ENCODE data around the gene OLIG1. TPM values are rescaled to one million over a fixed set of nuclear protein-coding genes. Genes with fewer than 3 reads are reported as not detected.
A peak's percentile ranks its signal among the peaks of the same experiment; 100 is the strongest.

OLIG1 gene
- total RNA-seq, 1 donor from 2014 or later = not detected

DNA sequence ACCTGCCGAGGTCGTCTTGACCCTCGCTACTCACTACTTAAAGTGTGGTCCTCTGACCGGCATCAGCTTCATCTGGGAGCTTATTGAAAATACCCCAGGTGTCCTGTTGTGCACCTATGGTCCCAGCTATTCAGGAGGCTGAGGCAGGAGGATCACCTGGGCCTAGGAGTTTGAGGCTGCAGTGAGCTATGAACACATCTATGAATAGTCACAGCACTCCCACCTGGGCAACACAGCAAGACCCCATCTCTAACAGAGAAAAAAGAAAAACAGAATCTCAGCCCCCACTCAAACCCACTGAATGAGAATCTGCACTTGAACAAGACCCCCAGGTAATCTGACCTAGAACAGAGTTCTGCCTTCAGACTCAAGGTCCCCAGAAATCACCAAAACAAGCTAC, 8.7 kb upstream of the OLIG1 start:
- ATAC-seq (no peak), DNase-seq (ENCODE audit: low spot score) (no peak)

DNA sequence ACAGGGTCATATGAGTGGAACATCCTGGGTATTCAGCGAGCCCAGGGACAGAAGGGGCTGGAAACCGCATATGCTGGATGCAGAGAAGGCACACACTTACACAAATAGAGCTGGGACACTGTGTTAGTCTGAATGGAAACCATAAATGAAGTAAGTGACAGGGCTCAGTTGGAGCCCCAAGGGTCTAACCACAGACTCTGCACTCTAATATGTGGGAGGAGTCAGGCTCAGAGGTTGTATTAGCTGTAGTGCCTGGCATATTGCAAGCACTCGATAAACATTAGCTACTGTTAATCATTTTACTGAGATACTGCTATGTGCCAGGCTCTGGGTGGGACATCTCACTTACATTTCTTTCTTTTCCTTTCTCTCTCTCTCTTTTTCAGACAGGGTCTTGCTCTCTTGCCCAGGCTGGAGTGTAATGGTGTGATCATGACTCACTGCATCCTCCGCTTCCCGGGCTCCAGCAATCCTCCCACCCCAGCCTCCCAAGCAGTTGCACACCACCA, 6.5 kb upstream of the OLIG1 start:
- ATAC-seq = no peak
- DNase-seq (ENCODE audit: low spot score) = no peak

DNA sequence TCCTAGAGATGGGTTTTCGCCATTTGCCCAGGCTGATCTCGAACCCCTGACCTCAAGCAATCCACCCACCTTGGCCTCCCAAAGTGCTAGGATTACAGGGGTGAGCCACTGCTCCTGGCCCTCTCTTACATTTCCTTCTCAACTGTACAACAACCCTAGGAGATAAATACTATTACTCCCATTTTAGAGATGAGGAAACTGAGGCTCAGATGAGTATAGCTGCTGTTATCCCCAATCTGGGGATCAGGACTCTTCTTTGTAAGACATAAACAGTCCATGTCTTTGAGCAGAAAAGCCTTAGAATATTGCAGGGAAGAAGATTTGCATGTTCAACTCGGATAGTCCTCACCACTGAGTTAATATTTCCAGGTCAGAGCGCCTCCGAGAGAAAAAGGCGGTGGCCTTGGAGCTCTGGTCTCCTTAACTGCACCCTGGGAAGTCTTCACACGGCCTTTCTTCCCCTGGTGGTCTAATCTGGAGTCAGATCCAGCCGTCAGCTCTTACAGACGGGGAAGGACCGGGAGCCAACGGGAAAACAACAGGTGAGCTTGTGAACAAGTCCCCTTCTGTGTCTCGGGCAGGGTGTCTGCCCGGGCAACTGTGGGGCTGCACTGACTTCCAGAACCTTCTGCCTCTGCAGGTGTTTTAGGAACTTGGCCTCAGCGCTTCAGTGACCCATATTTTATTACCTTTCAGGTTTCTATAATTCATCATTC, 5.9 kb upstream of the OLIG1 start:
- ATAC-seq = no peak
- DNase-seq (ENCODE audit: low spot score) = no peak

DNA sequence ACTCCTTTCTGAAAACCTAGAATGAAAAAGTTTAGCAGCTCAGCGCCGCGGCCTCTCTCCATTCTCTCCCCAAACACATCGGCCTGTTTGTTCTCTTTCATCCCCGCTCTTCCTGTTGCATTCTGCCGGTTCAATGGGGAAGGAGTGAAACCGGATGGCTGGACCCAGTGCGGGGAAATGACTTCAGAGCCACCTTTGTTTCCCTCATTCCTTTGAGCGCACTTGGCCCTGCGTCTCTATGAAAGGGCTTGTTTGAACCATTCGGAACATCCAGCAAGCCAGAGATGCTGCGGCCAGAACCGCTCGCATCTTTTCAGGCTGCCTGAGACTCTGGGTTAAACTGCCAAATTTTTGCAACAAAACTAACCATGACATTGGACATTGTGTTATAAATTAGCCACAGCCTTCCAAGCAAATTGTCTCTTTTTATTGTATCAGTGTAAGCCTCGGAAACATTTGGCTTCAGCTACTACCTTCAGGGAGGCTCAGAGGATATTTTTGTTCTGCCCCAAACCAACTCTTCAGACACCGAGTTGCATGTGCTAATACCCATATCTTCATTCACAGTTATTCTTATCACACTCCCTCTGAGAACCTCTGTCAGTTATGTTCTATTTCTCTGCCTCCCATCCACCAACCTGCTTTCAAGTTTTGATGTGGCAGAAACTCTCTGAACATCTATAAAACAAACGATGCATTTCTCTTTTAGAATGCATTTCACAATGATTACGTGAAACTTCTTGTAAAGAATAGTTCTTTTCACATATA, 5.1 kb upstream of the OLIG1 start:
- DNase-seq (ENCODE audit: low spot score) = no peak

DNA sequence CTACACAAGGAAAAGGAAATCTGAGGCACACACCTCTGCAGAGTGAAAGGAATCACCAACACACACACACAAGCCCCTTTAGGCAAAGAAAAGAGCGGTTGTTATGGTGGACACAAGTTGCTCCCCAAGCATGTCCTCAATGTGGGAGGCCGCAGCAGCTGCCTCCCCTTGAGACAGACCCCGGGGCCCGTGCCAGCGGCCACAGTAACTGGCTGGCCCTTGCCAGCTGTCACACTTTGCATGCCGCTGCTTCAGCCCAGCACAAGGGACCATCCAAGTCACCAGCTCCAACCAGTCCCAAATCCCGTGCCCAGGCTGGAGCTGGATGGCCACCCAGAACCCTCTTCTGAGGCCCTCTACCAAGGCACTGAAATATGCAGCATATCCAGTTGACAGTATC, 2.9 kb upstream of the OLIG1 start:
- ATAC-seq (no peak), DNase-seq (ENCODE audit: low spot score) (no peak)

More for the DNA sequence above, 5.1 kb upstream of the OLIG1 start:
- no peak for ATAC-seq

DNA sequence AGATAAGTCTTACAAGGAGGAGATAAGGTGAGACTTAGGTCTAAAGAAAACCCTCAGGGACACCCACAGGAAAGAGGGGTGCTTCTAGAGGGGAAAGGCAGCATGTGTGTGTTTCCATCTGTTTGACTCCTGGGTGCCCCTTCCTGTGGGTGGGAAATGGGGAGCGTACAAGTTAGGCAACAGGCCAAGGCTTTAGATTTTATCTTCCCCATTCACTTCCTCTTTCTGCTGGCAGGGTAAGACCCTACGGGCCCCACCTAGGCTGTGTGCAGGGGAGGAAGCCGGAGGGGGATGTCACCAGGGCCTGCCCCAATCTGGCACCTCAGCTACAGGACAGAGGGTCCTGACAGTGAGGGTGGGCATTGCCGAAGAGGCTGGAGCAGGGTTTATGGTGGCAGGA, 2.5 kb upstream of the OLIG1 start:
- DNase-seq (ENCODE audit: low spot score) (no peak), ATAC-seq (no peak)

DNA sequence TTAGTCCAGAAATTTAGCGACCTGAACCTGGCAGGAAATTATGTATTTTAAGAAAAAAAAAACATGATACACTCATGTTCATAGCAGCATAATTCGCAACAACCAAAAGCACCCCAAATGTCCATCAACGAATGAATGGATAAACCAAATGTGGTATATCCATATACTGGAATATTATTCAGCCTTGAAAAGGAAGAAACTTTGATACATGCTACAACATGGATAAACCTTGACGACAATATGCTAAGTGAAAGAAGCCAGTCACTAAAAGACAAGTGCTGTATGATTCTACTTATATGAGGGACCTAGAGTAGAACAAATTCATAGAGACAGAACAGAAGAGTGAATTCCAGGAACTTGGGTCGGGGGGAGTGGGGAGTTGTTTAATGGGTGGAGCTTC, 698 bp upstream of the OLIG1 start:
- DNase-seq (ENCODE audit: low spot score) (no peak), ATAC-seq (no peak)

DNA sequence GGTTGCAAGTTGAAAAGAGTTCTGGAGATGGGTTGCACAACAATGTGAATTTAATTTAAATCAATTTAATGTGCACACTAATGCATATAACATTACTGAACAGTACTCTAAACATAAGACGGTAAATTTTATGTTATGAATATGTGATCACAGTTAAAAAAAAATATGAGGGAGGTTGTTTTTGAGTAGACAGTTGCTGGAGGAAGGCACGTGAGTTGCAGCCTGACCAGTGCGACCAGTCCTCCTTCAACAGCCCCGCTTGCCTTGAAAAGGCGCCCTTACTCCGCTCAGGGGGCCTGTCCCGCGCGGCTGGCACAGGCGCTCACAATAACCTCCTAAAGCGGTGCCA, 322 bp upstream of the OLIG1 start:
- no peak for DNase-seq (ENCODE audit: low spot score)
- no peak for ATAC-seq

DNA sequence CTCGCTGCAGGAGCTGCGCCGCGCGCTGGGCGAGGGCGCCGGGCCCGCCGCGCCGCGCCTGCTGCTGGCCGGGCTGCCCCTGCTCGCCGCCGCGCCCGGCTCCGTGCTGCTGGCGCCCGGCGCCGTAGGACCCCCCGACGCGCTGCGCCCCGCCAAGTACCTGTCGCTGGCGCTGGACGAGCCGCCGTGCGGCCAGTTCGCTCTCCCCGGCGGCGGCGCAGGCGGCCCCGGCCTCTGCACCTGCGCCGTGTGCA, 730 bp downstream of the OLIG1 start:
- DNase-seq (ENCODE audit: low spot score) (no peak), ATAC-seq (no peak)

DNA sequence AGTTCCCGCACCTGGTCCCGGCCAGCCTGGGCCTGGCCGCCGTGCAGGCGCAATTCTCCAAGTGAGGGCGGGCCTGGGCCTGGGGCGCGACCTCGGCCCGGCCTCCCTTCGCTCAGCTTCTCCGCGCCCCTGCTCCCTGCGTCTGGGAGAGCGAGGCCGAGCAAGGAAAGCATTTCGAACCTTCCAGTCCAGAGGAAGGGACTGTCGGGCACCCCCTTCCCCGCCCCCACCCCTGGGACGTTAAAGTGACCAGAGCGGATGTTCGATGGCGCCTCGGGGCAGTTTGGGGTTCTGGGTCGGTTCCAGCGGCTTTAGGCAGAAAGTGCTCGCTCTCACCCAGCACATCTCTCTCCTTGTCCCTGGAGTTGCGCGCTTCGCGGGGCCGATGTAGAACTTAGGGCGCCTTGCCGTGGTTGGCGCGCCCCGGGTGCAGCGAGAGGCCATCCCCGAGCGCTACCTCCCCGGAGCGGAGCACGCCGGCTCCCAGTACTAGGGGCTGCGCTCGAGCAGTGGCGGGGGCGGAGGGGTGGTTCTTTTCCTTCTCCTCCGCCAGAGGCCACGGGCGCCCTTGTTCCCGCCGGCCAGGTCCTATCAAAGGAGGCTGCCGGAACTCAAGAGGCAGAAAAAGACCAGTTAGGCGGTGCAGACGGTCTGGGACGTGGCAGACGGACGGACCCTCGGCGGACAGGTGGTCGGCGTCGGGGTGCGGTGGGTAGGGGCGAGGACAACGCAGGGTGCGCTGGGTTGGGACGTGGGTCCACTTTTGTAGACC, 1.2 kb downstream of the OLIG1 start:
- peak; percentile 38 for ATAC-seq
- DNase-seq (ENCODE audit: low spot score) = no peak

DNA sequence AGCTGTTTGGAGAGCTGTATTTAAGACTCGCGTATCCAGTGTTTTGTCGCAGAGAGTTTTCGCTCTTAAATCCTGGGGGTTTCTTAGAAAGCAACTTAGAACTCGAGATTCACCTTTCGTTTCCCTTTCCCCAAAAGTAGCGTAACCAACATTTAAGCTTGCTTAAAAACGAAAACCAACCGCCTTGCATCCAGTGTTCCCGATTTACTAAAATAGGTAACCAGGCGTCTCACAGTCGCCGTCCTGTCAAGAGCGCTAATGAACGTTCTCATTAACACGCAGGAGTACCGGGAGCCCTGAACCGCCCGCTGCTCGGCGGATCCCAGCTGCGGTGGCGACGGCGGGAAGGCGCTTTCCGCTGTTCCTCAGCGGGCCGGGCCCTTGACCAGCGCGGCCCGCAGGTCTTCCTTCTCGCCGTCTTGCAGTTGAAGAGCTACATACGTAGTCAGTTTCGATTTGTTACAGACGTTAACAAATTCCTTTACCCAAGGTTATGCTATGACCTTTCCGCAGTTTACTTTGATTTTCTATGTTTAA, 1.9 kb downstream of the OLIG1 start:
- peak; percentile 28 for ATAC-seq
- DNase-seq (ENCODE audit: low spot score) = no peak

DNA sequence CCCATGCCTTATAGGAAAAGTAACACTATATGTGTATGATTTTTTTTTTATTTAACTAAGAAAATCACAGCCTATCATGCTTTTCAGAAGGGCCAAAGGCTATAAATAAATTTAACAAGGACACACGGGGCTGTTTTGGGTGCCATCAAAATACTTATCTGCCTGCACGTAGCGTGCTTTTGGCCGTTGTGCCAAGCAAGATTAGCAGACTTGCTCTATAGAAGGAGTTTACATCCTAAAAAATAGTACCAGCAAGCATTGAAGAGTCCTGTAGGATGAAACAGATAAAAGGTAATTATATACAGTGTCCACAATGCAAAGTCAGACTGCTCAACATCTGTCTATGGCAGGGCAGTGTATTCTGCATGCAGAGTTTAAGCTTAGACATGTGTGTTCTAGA, 3.7 kb downstream of the OLIG1 start:
- DNase-seq (ENCODE audit: low spot score) (no peak), ATAC-seq (no peak)

DNA sequence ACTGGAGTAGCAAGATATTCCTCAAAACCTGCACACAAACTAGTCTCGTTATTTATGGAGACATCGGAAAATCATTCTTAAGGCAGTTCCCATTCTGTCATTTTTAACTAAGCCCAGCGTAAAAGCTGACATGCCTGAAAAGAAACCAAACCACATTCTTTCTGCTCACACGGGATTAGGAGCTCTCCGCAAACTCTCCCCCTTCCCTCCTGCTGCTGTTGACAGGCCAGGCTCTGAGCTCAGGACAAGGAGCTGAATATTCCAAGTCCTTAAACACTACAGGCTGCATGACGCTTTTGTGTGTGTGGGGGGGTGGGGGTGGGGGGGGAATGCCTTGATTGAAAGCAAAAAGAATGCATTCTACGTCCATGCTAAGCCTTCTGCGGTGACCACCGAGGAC, 5.2 kb downstream of the OLIG1 start:
- ATAC-seq = no peak

DNA sequence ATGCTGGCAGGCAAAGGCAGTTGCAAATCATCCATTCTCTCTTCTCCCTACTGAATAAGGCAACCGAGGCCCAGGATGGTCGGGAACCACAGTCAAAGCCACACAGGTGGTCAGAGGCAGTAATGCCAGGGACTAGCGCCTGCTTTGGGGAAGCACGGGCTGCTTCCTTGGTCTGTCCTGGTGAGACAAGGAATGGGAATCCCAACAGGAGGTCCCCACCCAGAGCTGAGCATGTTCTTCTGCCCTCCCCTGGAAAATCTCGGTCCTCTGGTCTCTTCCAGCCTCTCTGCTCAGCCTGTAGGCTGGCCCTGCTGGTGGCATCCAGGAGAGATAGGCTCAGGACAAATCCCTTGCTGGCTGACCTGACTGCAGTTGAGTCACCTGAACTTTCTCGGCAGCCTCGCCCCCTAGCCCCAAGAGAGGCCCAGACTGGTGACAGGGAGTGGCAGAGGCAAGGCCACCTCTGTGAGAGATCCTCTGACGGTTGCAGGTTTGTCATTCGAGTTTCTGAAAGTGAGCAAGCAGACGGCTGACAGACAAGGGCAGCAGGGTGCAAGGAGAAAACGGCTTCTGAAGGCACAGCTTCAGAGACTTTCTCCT, 5.8 kb downstream of the OLIG1 start:
- ATAC-seq (no peak), DNase-seq (ENCODE audit: low spot score) (no peak)

More for the DNA sequence above, 5.2 kb downstream of the OLIG1 start:
- no peak for DNase-seq (ENCODE audit: low spot score)

DNA sequence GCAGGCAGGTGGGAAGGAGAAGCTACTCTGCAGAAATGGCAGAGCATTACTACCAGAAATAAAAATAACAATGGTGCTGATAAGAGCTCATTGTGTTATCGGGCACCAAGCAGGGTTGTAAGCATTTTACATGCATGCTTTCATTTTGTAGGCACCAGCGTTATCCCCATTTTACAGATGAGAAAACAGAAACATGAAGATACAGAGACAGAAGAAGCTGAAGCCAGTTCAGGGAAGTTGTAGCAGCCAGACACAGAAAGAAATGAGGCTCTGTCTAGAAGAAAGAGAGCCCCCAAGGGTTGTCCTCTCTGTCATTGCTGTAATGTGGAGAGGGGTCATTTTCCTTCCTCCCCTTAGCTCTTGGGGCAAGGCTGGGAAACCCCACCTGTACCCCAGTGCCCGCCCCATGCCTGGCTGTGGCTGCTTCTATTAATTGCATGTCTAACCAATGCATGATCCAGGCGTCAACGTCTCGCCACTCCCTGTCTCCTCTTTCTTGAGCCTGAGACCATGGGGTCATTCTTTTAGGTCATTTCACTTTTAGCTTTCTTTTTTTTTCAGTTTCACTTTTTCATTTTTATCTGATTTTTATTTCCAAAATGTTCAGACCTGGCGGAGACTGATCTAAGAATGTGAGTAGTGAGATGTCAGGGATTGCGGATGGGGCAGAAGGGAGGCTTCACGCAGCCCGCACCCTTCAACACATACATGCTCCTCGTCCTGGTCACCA, 6.8 kb downstream of the OLIG1 start:
- no peak for ATAC-seq
- DNase-seq (ENCODE audit: low spot score) = no peak

DNA sequence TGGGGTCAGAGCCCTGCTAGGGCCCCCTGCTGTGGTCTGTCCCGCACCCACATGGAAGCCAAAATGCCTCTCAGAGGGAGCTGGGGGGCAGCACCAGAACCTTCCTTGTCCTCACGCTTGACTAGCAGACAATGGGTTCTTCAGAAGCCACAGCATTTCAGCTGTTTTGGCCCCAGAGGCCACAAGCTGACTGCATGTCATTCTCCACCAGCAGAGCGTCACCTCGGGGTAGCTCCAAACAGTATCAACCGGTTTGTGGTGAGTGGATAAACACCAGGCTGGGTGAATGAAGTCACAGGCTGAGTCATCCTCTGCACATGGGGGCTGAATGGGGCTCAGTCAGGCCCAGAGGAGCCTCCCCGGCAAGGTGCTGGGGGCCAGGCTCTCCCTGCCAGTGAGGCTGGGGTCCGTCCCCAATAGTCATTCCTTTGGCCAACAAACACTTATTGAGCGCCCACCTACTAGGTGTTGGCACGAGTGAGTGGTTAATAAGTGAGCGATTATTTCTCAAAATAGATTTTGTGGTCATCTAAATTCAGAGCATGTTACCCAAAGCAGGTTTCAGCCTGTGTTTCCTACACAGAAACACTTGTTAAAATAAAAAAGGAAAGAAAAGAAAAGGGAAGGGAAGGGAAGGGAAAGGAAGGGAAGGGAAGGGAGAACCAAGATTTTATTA, 9.1 kb downstream of the OLIG1 start:
- DNase-seq (ENCODE audit: low spot score) = no peak
- ATAC-seq = no peak

DNA sequence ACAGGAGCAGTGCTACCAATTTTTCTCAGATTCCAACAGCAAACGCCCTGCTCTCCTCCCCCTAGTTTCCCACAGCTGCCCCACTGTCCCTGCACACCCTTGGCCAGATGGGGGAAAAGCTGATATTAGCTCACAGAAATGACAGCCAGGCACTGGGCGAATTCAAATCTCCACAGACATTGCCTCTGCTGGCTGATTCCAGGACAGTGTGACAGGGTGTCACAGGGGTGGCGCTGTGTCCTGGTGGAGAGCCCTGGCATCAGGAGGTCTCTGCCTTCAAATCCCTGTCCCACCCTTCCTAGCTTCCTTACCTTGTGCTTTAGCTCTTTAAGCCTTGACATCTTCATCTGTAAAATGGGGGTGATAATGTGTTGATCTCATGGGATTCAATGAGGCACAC, 10.4 kb downstream of the OLIG1 start:
- DNase-seq (ENCODE audit: low spot score) (no peak), ATAC-seq (no peak)

DNA sequence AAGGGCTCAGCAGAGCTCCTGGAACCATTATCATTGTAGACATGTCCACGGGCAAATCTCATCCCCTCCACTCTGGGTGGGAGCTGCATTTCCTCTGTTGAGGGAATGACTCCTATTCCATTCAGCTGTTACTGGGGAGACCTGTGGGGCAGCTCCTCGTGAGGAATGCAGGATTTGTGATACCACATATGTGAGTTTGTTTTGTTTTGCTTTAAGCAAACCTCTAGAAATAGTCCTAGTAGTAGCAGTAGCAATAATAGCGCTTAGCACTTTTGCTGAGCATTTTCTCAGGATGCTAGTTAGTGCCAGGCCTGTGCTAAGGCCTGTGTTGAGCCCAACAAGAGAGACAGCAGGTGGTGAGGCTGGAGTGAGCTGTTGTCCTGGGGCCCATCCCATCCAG, 10.8 kb downstream of the OLIG1 start:
- DNase-seq (ENCODE audit: low spot score) (no peak), ATAC-seq (no peak)

DNA sequence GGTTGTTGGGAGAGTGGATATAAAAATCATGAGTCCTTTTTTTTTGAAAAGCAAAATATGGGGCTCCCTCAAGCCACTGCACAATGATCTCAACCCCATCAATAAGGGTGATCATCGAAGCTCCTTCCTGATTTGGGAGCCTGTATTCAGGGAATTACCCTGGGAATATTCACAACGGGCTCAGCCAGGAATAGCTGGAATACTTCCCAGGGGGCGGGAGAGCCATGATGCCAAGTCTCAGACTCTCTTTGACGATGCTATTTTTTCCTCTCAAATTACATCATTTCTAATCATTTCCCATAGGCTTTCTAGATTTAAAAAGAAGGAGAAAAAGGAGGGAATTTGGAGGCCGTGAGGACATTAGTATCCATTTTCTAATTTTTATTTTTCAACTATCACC, 18.4 kb downstream of the OLIG1 start:
- DNase-seq (ENCODE audit: low spot score) (no peak), ATAC-seq (no peak)
